Psoas muscle (tissue), 8 donors: ENCODE results near the gene MYH1. TPM values are rescaled to one million over a fixed set of nuclear protein-coding genes. Genes with fewer than 3 reads are reported as not detected.

ENCODE experiments used
- ATAC-seq, 4 donors: fragments of 200-7000 bp; cut with Tn5 transposase; one replicate each; pipeline ENCODE4 v1.9.1; 2020; ENCODE audit warnings: moderate library complexity in 3 of 4, mild to moderate bottlenecking in 2 of 4
- DNase-seq, 2 donors: peaks; one replicate each; pipeline ENCODE4 v3.0.0-alpha.2; 2020
- H3K27ac ChIP-seq: fragments of 200-600 bp; one replicate; pipeline ENCODE4 v1.8.0; 2022
- H3K27me3 ChIP-seq, 3 donors: fragments of 200-600 bp in 1 of 3; one replicate each; pipeline versions ENCODE4 v1.6.1 to v1.8.0; 2013 to 2022; ENCODE audit warnings: low read length in 2 of 3, mild to moderate bottlenecking in 2 of 3, moderate library complexity in 1 of 3; ENCODE audit not compliant: insufficient read depth in 3 of 3
- H3K36me3 ChIP-seq, 2 donors: fragments of 200-600 bp in 1 of 2; one replicate each; pipeline versions ENCODE4 v1.6.1 to v1.8.0; 2013 to 2022; ENCODE audit warnings: low read depth in 1 of 2, mild to moderate bottlenecking in 1 of 2, moderate library complexity in 1 of 2; ENCODE audit not compliant: insufficient read depth in 1 of 2
- H3K4me1 ChIP-seq: fragments of 200-600 bp; one replicate; pipeline ENCODE4 v1.8.0; 2022
- H3K4me3 ChIP-seq: fragments of 200-600 bp; one replicate; pipeline ENCODE4 v1.8.0; 2022; ENCODE audit warnings: mild to moderate bottlenecking
- H3K9me3 ChIP-seq: fragments of 200-600 bp; one replicate; pipeline ENCODE4 v1.8.0; 2022
- WGBS, 3 donors: extraction: QIAGEN DNeasy Blood & Tissue Kit; methylation state at CpG; one replicate each; pipeline versions ENCODE4 v1.1.6 to v1.1.7; 2013; 5-methylcytosine and 5-hydroxymethylcytosine counted together
- intact Hi-C, 2 donors: fragments of 100-400 bp; cut with DNase I; formaldehyde crosslinking; loops; one replicate each; pipeline versions ENCODE4 v1.11.0 to v1.14.2; 2022
- polyA plus RNA-seq, 3 donors: library from polyadenylated mRNA; stranded (reverse); fragments of 200-250 nt; gene quantifications; one replicate each; pipeline ENCODE4 v1.2.3, GENCODE V29; 2013
- total RNA-seq, 4 donors: library from RNA; stranded (reverse); fragmentation: NEBNext Ultra II Directional in 2 of 4; extraction: Animal tissue kit (Norgen Biotek cat#: 25700) in 2 of 4; gene quantifications; one replicate each; pipeline versions ENCODE4 v1.2.1 to v1.2.4, GENCODE V29; 2021 to 2023
- TF ChIP-seq, protein P1 (sequence below): fragments of 200-600 bp; IDR thresholded peaks from one replicate; pipeline ENCODE4 v1.8.0; 2022; ENCODE audit warnings: antibody characterized with exemption
- donor health status: healthy with polysubstance abuse.
- donor health status: DM: no; HTN: no; CAD: no; lungs with moderate emphysema.
- donor health status: Bipolar disorder and iron deficiency.
- donor health status: healthy.
- donor health status: DM: yes; HTN: yes; CAD: no.
- donor health status: DM: no; HTN: no; CAD: no.
- donor health status: DM: no; HTN: no; CAD: no.
- donor health status: DM: yes; HTN: yes; CAD: no.

Gene MYH1
- total and polyA plus RNA-seq, 7 donors: 61.5 to 3,329 (median 1,180) TPM

DNA sequence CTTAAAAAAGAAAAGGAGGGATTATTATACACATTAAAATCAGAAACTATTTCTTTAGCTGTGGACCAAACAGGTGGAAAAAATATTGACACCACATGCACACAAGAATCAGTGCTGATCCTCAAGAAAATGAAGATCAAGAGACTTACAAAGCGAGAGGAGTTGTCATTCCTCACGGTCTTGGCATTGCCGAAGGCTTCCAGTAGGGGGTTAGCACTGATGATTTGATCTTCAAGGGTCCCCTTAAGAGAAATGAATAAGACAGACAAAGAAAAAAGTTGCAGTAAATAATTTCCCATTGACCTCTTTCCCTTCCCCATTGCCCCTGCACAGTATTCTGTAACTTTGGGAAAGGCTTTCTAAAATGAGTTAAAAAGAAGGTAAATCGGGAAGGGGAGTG, 54.9 kb downstream of the MYH1 start:
- intact Hi-C loops: no loop called here
- Histone ChIP-seq H3K27me3 (no peaks in the 10 kb centered on the region), H3K4me3 (no peak overlapping the region), H3K36me3 (no peaks in the 10 kb centered on the region), H3K9me3 (no peaks in the 10 kb centered on the region), H3K27ac (no peak overlapping the region), H3K4me1 (no peaks in the 10 kb centered on the region)
- WGBS, 3 donors: 78 to 81% (median 79%) methylated on average over 4 of the region's 4 CpGs
- DNase-seq (no peak), ATAC-seq (no peak)
- TF ChIP-seq, protein P1, sequence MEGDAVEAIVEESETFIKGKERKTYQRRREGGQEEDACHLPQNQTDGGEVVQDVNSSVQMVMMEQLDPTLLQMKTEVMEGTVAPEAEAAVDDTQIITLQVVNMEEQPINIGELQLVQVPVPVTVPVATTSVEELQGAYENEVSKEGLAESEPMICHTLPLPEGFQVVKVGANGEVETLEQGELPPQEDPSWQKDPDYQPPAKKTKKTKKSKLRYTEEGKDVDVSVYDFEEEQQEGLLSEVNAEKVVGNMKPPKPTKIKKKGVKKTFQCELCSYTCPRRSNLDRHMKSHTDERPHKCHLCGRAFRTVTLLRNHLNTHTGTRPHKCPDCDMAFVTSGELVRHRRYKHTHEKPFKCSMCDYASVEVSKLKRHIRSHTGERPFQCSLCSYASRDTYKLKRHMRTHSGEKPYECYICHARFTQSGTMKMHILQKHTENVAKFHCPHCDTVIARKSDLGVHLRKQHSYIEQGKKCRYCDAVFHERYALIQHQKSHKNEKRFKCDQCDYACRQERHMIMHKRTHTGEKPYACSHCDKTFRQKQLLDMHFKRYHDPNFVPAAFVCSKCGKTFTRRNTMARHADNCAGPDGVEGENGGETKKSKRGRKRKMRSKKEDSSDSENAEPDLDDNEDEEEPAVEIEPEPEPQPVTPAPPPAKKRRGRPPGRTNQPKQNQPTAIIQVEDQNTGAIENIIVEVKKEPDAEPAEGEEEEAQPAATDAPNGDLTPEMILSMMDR: no peak

DNA sequence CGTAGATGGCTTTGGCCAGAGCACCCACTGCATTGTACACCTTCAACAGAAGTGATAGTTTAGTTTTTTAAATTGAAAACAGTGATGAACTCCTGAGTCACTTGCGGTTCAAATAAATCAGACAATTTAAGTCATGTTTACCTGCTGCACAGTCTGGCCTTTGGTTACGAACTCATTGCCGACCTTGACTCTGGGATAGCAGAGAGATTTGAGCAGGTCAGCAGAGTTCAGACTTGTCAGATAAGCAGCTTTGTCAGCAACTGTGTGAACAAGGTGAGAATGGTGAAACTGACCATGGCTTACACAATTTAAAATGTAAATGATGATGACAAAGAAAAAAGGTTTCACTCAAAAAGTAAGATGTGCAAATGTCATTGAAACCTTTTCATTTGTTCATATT, 58.3 kb downstream of the MYH1 start:
- 82 to 88% (median 87%) methylated on average over 4 of the region's 4 CpGs for WGBS, 3 donors
- H3K4me3 ChIP-seq: no peak overlapping the region
- TF ChIP-seq, protein P1: no peak
- no peak overlapping the region for H3K27ac ChIP-seq
- no peaks in the 10 kb centered on the region for H3K27me3 ChIP-seq
- intact Hi-C loops: no loop called here
- H3K36me3 ChIP-seq: no peaks in the 10 kb centered on the region
- H3K4me1 ChIP-seq: no peaks in the 10 kb centered on the region
- DNase-seq: no peak
- no peak for ATAC-seq
- no peaks in the 10 kb centered on the region for H3K9me3 ChIP-seq

DNA sequence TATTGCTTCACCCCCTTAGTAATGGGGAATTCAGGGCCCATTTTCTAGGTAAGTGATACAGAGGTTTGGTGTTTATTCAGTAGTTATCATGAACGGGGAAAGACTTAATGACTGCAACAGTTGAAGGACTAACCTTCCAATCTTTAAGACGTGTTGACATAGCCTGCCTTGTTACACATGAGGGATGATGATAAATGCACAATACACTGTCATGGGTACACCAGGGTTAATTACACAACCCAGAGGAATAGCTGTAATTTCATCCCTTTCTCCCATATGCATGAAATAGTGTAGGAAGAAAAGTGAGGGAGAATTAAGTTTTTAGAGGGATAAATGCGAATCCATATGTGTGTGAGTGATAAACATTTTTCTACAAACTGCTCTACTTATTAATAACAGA, 59.6 kb downstream of the MYH1 start:
- Histone ChIP-seq H3K4me3 (no peak overlapping the region), H3K27me3 (no peaks in the 10 kb centered on the region), H3K9me3 (no peaks in the 10 kb centered on the region), H3K27ac (no peak overlapping the region), H3K4me1 (no peaks in the 10 kb centered on the region), H3K36me3 (no peaks in the 10 kb centered on the region)
- intact Hi-C loops: no loop called here
- ATAC-seq (no peak), DNase-seq (no peak)
- TF ChIP-seq, protein P1: no peak
- WGBS, 3 donors: 72 to 81% (median 74%) methylated on average over 3 of the region's 3 CpGs

DNA sequence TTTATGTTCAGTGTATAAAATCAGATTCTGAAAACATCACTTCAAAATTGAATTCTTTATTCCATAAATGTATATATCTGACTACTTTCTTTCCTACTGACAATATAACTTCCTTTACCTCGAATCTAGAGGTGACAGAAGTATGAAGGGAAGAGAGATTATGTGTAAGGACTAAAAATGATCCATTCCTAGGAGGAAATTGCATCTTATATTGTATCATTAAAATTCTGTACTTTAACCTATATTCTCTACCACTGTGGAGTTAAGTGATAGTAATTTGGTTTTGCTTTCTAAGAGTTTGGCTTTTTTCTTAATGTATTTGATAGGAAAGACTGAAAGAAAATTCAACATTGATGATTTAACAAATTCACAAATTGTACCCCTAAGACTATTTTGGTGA, 60.4 kb downstream of the MYH1 start:
- WGBS, 3 donors: 50 to 69% (median 58%) methylated on average over 1 of the region's 1 CpG
- TF ChIP-seq, protein P1: no peak
- no peaks in the 10 kb centered on the region for H3K9me3 ChIP-seq
- no peak overlapping the region for H3K27ac ChIP-seq
- ATAC-seq (no peak), DNase-seq (no peak)
- no peaks in the 10 kb centered on the region for H3K27me3 ChIP-seq
- no peak overlapping the region for H3K4me3 ChIP-seq
- intact Hi-C loops: no loop called here
- H3K4me1 ChIP-seq: no peaks in the 10 kb centered on the region
- no peaks in the 10 kb centered on the region for H3K36me3 ChIP-seq

DNA sequence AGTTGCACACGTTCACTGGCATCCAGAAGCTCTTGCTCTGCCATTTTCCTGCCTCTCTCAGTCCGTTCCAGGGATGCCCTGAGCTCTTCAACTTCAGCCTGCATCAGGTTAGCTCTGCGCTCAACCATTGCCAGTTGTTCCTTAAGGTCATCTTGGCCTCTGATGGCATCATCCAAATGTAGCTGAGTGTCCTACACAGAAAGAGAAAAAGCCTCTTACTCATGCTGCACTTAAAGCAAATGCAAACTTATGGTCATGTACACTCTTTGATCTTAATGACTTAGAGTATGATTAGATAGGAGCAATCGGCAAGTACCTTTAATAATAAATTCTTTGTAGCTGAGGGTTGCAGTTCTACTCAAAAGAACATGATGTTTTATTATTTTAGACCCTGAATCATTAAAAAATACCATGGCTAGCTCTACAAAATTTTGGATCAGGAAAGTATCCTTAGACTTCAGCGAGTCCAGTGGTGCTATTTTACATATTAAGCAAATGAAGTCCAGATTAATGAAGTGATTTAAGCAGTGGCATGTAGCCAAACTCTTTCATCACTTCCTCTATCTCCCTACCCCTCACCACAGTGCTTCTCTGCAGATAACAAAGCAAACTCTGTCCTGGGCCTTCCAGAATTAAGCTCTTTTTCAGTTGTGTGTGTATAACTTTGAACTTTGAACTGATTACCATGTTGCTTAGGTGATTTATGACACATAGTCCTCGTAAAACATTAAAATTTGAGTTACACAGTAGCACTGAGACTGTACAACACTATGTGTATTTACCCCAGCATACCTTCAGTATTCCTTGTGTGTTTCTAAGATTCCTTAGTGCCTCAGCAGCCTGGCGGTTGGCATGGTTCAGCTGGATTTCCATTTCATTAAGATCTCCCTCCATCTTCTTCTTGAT, 71.1 kb downstream of the MYH1 start:
- intact Hi-C loops: no loop called here
- H3K4me3 ChIP-seq: no peak overlapping the region
- no peaks in the 10 kb centered on the region for H3K4me1 ChIP-seq
- no peaks in the 10 kb centered on the region for H3K9me3 ChIP-seq
- H3K27me3 ChIP-seq: no peaks in the 10 kb centered on the region
- DNase-seq (no peak), ATAC-seq (no peak)
- TF ChIP-seq, protein P1: no peak
- 81 to 87% (median 85%) methylated on average over 7 of the region's 7 CpGs for WGBS, 3 donors
- H3K36me3 ChIP-seq: no peaks in the 10 kb centered on the region
- H3K27ac ChIP-seq: no peak overlapping the region
